ENCODE results near the gene RGS10. TPM values are rescaled to one million over a fixed set of nuclear protein-coding genes. Genes with fewer than 3 reads are reported as not detected.

The RGS10 gene
- total and polyA plus RNA-seq, 10 of the 15 experiments (the other 5 are each of a cell fraction or from before 2014, with no cell fraction given): 72.8 to 193 (median 127) TPM

- H3K4me2 ChIP-seq (ENCODE audit: control insufficient read depth, insufficient read depth): no peak overlapping the region
- H3K9me3 ChIP-seq (replicated peaks; ENCODE audit: control insufficient read depth, insufficient read depth, low read length): peaks cover 4% of the 10 kb centered on the region; the same call in 1 of the 3 replicates
- RAD21 ChIA-PET (ENCODE audit: unreplicated experiment): interaction anchor here (0.9 kb wide), 1 partner anchor 272 kb away, joined by 5 read pairs; no protein-coding TSS in a partner anchor
- in situ Hi-C loops (cut with MboI): no loop called here
- no peak overlapping the region for H3K27ac ChIP-seq (ENCODE audit: control insufficient read depth, insufficient read depth)
- no peaks in the 10 kb centered on the region for H3K27me3 ChIP-seq (replicated peaks in 1 of 2; ENCODE audit: control insufficient read depth in 2 of 2, insufficient read depth in 2 of 2, low read length in 1 of 2)
- no peak for DNase-seq (ENCODE audit: low read depth, low spot score)
- peak; percentile 68 for FAIRE-seq
- no peak overlapping the region for H3K4me3 ChIP-seq
- no peaks in the 10 kb centered on the region for H4K20me1 ChIP-seq (ENCODE audit: control insufficient read depth, insufficient read depth)
- BruUV-seq (replicated peaks): no TSS peak
- POLR2A ChIA-PET: no interaction called here
- no peak overlapping the region for H2AFZ ChIP-seq (ENCODE audit: control insufficient read depth, low read depth, low read length)
- peak; percentile 44 for ATAC-seq
- SMC1A ChIA-PET (ENCODE audit: uncharacterized antibody, unreplicated experiment): interaction anchor here (1.2 to 1.4 kb wide), 3 partner anchors 8 to 67 kb away, joined by 3 to 6 read pairs (median 5); no protein-coding TSS in a partner anchor
- H3K36me3 ChIP-seq (ENCODE audit: control insufficient read depth in 2 of 2, insufficient read depth in 2 of 2, low read length in 1 of 2): no peaks in the 10 kb centered on the region
- peaks cover 4% of the 10 kb centered on the region; the same call in 1 of the 2 replicates for H3K4me1 ChIP-seq (ENCODE audit: control insufficient read depth, insufficient read depth, low read length)
- 35% methylated on average over 3 of the region's 3 CpGs for WGBS (ENCODE audit: insufficient coverage, insufficient replicate concordance, low lambda C conversion rate, missing lambda C conversion rate)
- intact Hi-C loops (cut with micrococcal nuclease; ENCODE audit: unreplicated experiment): no loop called here
- CTCF ChIA-PET: interaction anchor here (0.8 to 2.5 kb wide), 4 partner anchors 14 to 273 kb away, joined by 3 to 11 read pairs (median 5); no protein-coding TSS in a partner anchor
- no peak overlapping the region for H3K9ac ChIP-seq (ENCODE audit: control insufficient read depth, insufficient read depth, low read length)
- H3K79me2 ChIP-seq (ENCODE audit: control insufficient read depth, insufficient read depth, low read length): no peaks in the 10 kb centered on the region
- no peak for TF ChIP-seq SKIL (IDR thresholded peaks at IDR 0.05; ENCODE audit: low read depth, poor library complexity, severe bottlenecking)
- no peak for TF ChIP-seq NR2C2 (IDR thresholded peaks at IDR 0.05; ENCODE audit: borderline replicate concordance, control insufficient read depth, insufficient read length, low read depth)
- no peak for TF ChIP-seq CTCF (IDR thresholded peaks at IDR 0.05 in 2 of 3, conservative IDR thresholded peaks at IDR 0.05 in 1 of 3; ENCODE audit: control insufficient read depth in 2 of 3, extremely low read depth in 1 of 3, insufficient read depth in 1 of 3, low read depth in 3 of 3, low read length in 3 of 3)
- no peak for TF ChIP-seq ATF3 (IDR thresholded peaks at IDR 0.05; ENCODE audit: borderline replicate concordance, extremely low read depth, low read depth, low read length)
- no peak for TF ChIP-seq ZNF384 (IDR thresholded peaks at IDR 0.05; ENCODE audit: borderline replicate concordance, low read depth, low read length)
- no peak for TF ChIP-seq MTA2 (IDR thresholded peaks at IDR 0.05; ENCODE audit: low read depth)
- no peak for TF ChIP-seq BCLAF1 (IDR thresholded peaks at IDR 0.05)
- TF ChIP-seq PML (IDR thresholded peaks at IDR 0.05; ENCODE audit: low read length): no peak
- TF ChIP-seq STAT3 (IDR thresholded peaks at IDR 0.05; ENCODE audit: low read depth, low read length): no peak
- no peak for TF ChIP-seq HSF1 (IDR thresholded peaks at IDR 0.05; ENCODE audit: low read depth, low read length)
- TF ChIP-seq SRF (IDR thresholded peaks at IDR 0.05; ENCODE audit: low read depth in 2 of 2, low read length in 2 of 2): no peak
- TF ChIP-seq POLR2A (IDR thresholded peaks at IDR 0.05; ENCODE audit: low read depth, low read length): no peak
- no peak for TF ChIP-seq NFIC (IDR thresholded peaks at IDR 0.05; ENCODE audit: low read depth, low read length)
Observed at GRCh38 chr10:119470920-119471702, 71.4 kb downstream of the RGS10 start.
